GM12864 (cell line): ENCODE measurements around the gene FEM1B.

ENCODE experiments used
- DNase-seq: peaks from one replicate; pipeline ENCODE4 v3.0.0-alpha.2; 2011; ENCODE audit warnings: low read depth
- H3K4me3 ChIP-seq: 2 replicates; pipeline ENCODE4 v1.5.1; 2011; ENCODE audit warnings: mild to moderate bottlenecking, low read depth, low read length, control low read depth
- TF ChIP-seq, protein P1 (sequence below): IDR thresholded peaks from 2 replicates; pipeline ENCODE4 v1.5.1; 2011; ENCODE audit warnings: low read depth, mild to moderate bottlenecking, moderate library complexity, low read length, control low read depth, inconsistent platforms; ENCODE audit errors: missing control alignments

FEM1B gene

DNA sequence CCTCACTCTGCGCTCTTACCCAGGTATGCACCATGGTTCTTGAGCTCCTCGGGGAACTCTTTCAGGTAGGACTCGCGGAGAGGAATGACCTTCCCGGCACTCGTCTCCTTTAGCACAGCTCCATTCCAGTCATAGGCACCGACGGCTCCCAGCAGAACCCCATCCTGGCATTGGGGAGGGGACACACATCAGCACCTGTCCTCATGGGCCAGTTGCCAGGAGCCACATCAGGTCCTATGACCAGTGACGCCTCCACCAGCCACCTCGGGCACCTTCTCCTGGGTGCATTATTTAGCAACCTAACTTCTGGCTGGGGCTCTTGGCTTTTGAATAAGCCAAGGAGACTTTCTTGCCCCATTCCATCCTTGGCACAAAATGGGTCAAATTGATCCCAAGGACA, 61.9 kb downstream of the FEM1B start:
- TF ChIP-seq, protein P1, sequence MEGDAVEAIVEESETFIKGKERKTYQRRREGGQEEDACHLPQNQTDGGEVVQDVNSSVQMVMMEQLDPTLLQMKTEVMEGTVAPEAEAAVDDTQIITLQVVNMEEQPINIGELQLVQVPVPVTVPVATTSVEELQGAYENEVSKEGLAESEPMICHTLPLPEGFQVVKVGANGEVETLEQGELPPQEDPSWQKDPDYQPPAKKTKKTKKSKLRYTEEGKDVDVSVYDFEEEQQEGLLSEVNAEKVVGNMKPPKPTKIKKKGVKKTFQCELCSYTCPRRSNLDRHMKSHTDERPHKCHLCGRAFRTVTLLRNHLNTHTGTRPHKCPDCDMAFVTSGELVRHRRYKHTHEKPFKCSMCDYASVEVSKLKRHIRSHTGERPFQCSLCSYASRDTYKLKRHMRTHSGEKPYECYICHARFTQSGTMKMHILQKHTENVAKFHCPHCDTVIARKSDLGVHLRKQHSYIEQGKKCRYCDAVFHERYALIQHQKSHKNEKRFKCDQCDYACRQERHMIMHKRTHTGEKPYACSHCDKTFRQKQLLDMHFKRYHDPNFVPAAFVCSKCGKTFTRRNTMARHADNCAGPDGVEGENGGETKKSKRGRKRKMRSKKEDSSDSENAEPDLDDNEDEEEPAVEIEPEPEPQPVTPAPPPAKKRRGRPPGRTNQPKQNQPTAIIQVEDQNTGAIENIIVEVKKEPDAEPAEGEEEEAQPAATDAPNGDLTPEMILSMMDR: no peak
- H3K4me3 ChIP-seq: no peak overlapping the region
- no peak for DNase-seq

DNA sequence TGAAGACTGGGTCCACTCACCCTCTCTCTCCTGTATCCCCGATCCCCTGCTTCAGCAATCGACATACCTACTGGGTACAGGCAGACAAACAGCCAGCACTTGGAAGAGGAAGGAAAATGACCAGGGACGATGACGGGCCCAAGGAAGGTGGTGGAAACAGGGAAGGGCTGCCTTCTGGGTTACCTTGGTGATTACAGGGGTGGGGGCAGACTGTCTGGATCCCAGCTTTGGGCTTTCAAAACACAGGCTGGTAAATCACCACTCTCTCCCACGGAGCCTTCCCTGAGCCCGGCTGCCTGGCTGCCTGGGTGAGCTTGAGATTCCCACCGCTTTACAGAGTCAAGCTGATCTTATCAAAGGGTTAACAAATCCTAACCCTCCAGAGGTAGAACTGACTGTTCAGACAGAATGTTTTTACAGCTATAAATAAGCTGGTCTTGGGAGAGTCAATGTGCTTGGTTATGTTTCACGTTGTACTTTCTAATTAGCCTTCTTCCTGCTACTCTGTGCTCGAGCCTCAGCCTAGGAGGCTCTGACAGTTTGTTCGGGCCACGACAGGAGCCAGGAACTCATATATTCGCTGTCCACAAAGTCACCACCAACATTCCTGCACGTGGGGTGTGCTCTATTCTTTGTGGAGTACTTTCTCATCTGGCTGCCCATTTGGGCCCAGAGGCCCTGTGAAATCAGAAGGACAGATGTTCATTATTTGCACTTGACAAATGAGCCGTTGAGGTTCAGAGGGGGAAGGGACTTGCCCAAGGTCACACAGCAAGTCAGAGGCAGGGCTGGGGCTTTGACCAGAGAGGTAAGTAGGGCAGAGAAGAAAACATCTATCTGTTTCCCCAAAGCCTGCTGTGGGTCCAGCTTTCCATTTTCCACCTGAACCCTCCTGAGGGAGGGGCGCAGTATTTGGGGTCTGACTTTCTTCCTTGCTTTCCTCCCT, 63.5 kb downstream of the FEM1B start:
- no peak for DNase-seq
- TF ChIP-seq, protein P1: no peak

DNA sequence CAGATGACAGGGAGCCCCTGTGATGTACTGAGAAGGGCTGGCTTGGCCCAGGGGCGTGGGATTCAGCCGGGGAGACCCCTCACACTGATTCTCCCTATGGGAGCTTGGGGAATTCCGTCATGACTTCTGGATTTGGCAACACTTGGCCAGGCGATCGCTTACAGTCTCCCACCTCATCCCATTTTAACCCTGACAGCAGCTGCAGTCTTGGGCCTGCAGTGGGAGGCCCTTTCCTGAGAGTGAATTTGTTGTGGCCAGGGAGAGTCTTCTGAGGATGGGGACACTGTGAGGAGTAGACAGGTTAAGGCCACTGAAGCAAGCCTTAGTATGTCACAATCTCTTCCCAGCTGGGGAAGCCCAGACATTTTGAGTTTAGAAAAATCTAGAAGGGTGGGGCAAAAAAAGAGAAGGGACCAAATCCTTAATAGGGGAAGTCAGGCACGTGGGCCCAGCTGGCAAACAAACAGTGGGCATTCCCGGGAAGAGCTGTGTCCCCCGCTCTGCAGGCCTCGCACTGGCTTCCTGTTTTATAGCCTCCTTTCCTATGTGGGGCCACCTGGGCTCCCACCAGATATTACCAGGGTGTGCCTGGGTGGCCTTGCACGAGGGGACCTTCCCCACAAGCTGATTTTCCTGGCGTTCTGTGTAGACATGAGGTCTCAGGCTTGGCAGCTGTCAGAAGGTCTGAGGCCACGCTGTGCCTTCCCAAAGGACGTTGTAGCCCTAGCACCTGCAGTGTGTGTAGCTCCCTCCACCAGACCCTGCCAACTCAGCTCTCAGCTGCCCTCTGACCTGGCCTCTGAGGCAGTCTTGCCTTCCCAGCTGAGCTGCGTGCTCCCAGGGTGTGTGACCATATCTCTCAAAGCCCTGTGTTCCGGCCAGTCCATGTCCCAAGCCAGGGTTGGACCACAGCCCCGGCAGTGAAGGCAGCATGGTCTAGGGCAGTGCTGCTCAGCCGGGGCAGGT, 64.5 kb downstream of the FEM1B start:
- TF ChIP-seq, protein P1: no peak
- no peak overlapping the region for H3K4me3 ChIP-seq
- DNase-seq: no peak

More for the DNA sequence above, 63.5 kb downstream of the FEM1B start:
- H3K4me3 ChIP-seq: no peak overlapping the region

DNA sequence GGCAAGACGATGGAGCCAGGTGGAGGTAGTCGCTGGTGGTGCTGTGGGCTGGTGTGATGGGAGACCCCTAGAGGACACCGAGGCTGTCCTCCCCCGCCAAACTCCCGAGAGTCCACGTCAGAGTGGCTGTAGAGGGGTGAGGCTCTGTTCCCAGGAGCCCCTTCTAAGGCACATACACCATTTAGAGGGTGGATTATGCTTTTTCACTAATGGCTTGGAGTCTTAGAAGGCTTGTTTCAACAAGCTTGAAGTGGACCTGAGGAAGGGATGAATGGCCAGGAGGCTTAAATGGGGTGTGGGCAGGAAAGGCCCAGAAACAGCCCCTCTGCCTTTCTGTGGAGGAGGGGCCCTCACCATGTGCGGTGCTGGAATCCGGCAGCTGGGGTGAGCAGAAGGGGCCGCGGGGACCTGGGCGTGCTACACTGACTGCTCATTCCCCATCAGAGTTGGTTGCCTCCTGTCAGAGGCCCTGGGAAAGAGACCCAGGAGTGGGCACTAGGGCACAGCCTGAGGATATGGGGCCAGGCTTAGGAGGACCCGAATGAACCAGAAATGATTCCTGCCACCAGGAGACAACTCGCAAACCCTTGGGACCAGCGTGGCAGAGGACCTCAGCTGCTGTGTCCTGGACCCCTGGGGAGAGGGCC, 66.2 kb downstream of the FEM1B start:
- H3K4me3 ChIP-seq: no peak overlapping the region
- no peak for DNase-seq
- TF ChIP-seq, protein P1: no peak

DNA sequence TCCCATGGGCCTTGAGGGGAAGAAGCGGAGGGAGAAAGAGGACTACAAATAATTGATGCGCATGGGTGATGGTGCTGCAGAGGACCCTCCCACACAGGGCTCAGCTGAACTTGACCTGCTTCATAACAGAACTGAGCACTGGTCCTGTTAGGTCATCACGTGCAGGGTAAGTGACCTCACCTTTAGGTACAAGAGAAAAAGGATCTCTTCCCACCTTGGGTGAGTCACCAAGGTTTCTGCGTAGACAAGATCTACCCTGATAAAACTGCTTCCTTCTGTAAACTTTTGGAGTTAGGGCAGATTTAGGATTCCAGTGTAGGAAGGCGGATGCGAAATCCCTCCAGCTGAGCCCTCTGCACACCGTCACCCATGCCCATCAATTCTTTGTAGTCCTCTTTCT, 67.1 kb downstream of the FEM1B start:
- DNase-seq: no peak
- no peak overlapping the region for H3K4me3 ChIP-seq
- TF ChIP-seq, protein P1: no peak
